Measurements from ENCODE around the gene AMOTL2.

Gene AMOTL2

GRCh38 chr3:134406331-134407238 lies 32.3 kb upstream of the AMOTL2 start:
- peak in 1 of 2 donors; percentile 5 for DNase-seq (ENCODE audit: low read depth in 2 of 2)
- TF ChIP-seq CTCF (IDR thresholded peaks at IDR 0.05; ENCODE audit: low read depth, low read length) = no peak
- peak overlapping the region; percentile 19 to 42 for H3K4me3 ChIP-seq (replicated peaks in 1 of 2; ENCODE audit: low read depth in 2 of 2, low read length in 2 of 2)

- no peak overlapping the region for H3K4me3 ChIP-seq (replicated peaks in 1 of 2; ENCODE audit: low read depth in 2 of 2, low read length in 2 of 2)
- TF ChIP-seq CTCF (IDR thresholded peaks at IDR 0.05; ENCODE audit: low read depth, low read length) = no peak
- DNase-seq (ENCODE audit: low read depth in 2 of 2) = no peak
Observed at GRCh38 chr3:134404366-134404885, 30.2 kb upstream of the AMOTL2 start.

DNA sequence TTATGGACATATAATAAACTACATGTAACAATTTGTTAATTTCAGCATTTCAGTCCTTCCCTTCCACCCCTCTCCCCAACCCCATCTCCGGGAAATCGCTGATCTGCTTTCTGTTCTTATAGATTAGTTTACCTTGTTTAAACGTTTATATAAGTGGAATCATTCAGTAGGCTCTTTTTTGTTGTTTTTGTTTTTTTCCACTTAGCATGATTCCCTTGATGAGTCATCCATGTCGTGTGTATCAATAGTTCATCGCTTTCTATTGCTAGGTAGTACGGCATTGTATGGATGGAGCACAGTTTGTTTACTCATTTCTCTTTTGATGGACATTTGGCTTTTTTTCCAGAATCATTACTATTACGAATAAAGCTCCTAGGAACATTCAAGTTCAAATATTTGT lies 23.5 kb upstream of the AMOTL2 start:
- TF ChIP-seq CTCF (IDR thresholded peaks at IDR 0.05; ENCODE audit: low read depth, low read length) = no peak
- no peak overlapping the region for H3K4me3 ChIP-seq (replicated peaks in 1 of 2; ENCODE audit: low read depth in 2 of 2, low read length in 2 of 2)
- no peak for DNase-seq (ENCODE audit: low read depth in 2 of 2)

DNA sequence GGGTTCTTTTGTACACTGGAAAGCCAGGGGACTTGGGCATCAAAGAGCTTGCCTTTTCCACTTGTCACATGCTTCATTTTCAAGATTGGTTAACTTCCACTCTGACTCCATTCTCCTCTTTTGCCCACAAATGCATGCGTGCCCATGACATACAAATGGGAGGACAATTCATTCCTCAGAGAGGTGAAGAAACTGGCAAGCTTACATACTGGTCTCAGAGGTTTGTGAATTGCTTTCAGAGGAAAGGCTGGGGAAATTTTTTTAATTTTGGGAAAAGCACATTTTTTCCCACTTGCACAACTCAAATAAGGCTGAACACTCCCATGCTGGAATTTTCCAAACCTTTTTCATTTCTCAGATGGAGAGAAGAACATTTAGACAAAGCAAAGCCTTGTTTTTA lies 20.9 kb upstream of the AMOTL2 start:
- DNase-seq (ENCODE audit: low read depth in 2 of 2) = no peak
- no peak overlapping the region for H3K4me3 ChIP-seq (replicated peaks in 1 of 2; ENCODE audit: low read depth in 2 of 2, low read length in 2 of 2)
- no peak for TF ChIP-seq CTCF (IDR thresholded peaks at IDR 0.05; ENCODE audit: low read depth, low read length)

DNA sequence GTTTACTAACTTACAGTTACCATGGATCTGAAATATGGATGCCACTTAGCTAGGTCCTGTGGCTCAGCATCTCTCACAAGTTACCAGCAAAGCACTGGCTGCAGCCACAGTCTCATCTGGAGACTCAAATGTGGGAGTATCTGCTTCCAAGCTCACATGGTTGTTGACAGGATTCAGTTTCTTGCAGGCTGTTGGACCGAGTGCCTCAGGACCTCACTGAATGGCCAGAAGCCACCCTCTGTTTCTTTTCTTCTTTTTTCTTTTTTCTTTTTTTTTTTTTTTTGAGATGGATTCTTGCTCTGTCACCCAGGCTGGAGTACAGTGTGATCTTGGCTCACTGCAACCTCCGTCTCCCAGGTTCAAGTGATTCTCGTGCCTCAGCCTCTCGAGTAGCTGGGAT lies 20.1 kb upstream of the AMOTL2 start:
- H3K4me3 ChIP-seq (replicated peaks in 1 of 2; ENCODE audit: low read depth in 2 of 2, low read length in 2 of 2) = no peak overlapping the region
- TF ChIP-seq CTCF (IDR thresholded peaks at IDR 0.05; ENCODE audit: low read depth, low read length) = no peak
- DNase-seq (ENCODE audit: low read depth in 2 of 2) = no peak

DNA sequence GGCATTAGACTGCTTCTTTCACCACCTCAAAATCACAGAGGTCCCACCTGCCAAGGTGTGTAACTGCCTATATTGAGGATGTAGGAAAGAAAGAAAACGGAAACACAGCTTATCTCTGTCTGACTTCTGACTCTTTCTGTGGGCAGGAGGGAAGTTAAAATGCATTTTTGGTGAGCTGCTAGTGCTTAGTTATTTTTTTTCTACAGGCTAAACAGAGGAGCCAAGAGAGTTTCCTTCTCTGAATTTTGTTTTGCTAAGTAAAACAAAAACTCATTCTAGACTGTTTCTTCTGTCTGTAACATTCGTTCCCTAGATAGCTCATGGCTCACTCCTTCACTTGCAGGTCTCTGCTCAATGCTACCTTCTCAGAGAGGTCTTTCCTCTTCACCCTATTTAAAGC lies 18.8 kb upstream of the AMOTL2 start:
- TF ChIP-seq CTCF (IDR thresholded peaks at IDR 0.05; ENCODE audit: low read depth, low read length) = no peak
- H3K4me3 ChIP-seq (replicated peaks in 1 of 2; ENCODE audit: low read depth in 2 of 2, low read length in 2 of 2) = no peak overlapping the region
- no peak for DNase-seq (ENCODE audit: low read depth in 2 of 2)

Measured in cardiac fibroblast (primary cell).